Measurements from ENCODE around the gene KHDRBS1.
"Not testable (repeated sequence)": the region's sequence is repeated elsewhere in the genome, so short reads cannot be mapped to it uniquely, and the experiment has no call there.

The KHDRBS1 gene

GRCh38 chr1:31987135-31987619 is 26.5 kb upstream of the KHDRBS1 start:
- TF ChIP-seq CTCF (IDR thresholded peaks at IDR 0.05; ENCODE audit: insufficient read depth, low read length, poor library complexity, severe bottlenecking) = no peak
- Histone ChIP-seq H3K36me3 (ENCODE audit: control insufficient read depth, insufficient read depth, low read length) (no peaks in the 10 kb centered on the region), H3K4me3 (replicated peaks; ENCODE audit: low read depth, low read length) (no peak overlapping the region), H3K27me3 (replicated peaks; ENCODE audit: control insufficient read depth, insufficient read depth, low read length) (no peaks in the 10 kb centered on the region)
- no peak for DNase-seq (ENCODE audit: extremely low read depth, insufficient read length)

- no peak overlapping the region for H3K4me3 ChIP-seq (replicated peaks; ENCODE audit: low read depth, low read length)
- no peaks in the 10 kb centered on the region for H3K36me3 ChIP-seq (ENCODE audit: control insufficient read depth, insufficient read depth, low read length)
- no peak for TF ChIP-seq CTCF (IDR thresholded peaks at IDR 0.05; ENCODE audit: insufficient read depth, low read length, poor library complexity, severe bottlenecking)
- H3K27me3 ChIP-seq (replicated peaks; ENCODE audit: control insufficient read depth, insufficient read depth, low read length) = no peaks in the 10 kb centered on the region
- no peak for DNase-seq (ENCODE audit: extremely low read depth, insufficient read length)
Measured at GRCh38 chr1:31989964-31990363, 23.7 kb upstream of the KHDRBS1 start.

- Histone ChIP-seq H3K36me3 (ENCODE audit: control insufficient read depth, insufficient read depth, low read length) (no peaks in the 10 kb centered on the region), H3K27me3 (replicated peaks; ENCODE audit: control insufficient read depth, insufficient read depth, low read length) (no peaks in the 10 kb centered on the region), H3K4me3 (replicated peaks; ENCODE audit: low read depth, low read length) (no peak overlapping the region)
- TF ChIP-seq CTCF (IDR thresholded peaks at IDR 0.05; ENCODE audit: insufficient read depth, low read length, poor library complexity, severe bottlenecking) = no peak
- no peak for DNase-seq (ENCODE audit: extremely low read depth, insufficient read length)
Measured at GRCh38 chr1:31991182-31991581, 22.5 kb upstream of the KHDRBS1 start.

- TF ChIP-seq CTCF (IDR thresholded peaks at IDR 0.05; ENCODE audit: insufficient read depth, low read length, poor library complexity, severe bottlenecking) = no peak
Measured at GRCh38 chr1:31995263-31995662, 18.4 kb upstream of the KHDRBS1 start.

GRCh38 chr1:31996121-31996520 is 17.5 kb upstream of the KHDRBS1 start:
- not testable (repeated sequence) for H3K27me3 ChIP-seq (replicated peaks; ENCODE audit: control insufficient read depth, insufficient read depth, low read length); H3K36me3 ChIP-seq (ENCODE audit: control insufficient read depth, insufficient read depth, low read length); H3K4me3 ChIP-seq (replicated peaks; ENCODE audit: low read depth, low read length); DNase-seq (ENCODE audit: extremely low read depth, insufficient read length)

More at GRCh38 chr1:31995263-31995662, 18.4 kb upstream of the KHDRBS1 start:
- no peaks in the 10 kb centered on the region for H3K36me3 ChIP-seq (ENCODE audit: control insufficient read depth, insufficient read depth, low read length)
- no peak overlapping the region for H3K4me3 ChIP-seq (replicated peaks; ENCODE audit: low read depth, low read length)
- no peaks in the 10 kb centered on the region for H3K27me3 ChIP-seq (replicated peaks; ENCODE audit: control insufficient read depth, insufficient read depth, low read length)
- no peak for DNase-seq (ENCODE audit: extremely low read depth, insufficient read length)

- H3K27me3 ChIP-seq (replicated peaks; ENCODE audit: control insufficient read depth, insufficient read depth, low read length) = no peaks in the 10 kb centered on the region
- DNase-seq (ENCODE audit: extremely low read depth, insufficient read length) = peak; percentile 37
- TF ChIP-seq CTCF (IDR thresholded peaks at IDR 0.05; ENCODE audit: insufficient read depth, low read length, poor library complexity, severe bottlenecking) = no peak
Measured at GRCh38 chr1:32001863-32002262, 11.8 kb upstream of the KHDRBS1 start.

GRCh38 chr1:32002285-32002684 is 11.4 kb upstream of the KHDRBS1 start:
- not testable (repeated sequence) for H3K4me3 ChIP-seq (replicated peaks; ENCODE audit: low read depth, low read length); DNase-seq (ENCODE audit: extremely low read depth, insufficient read length); H3K36me3 ChIP-seq (ENCODE audit: control insufficient read depth, insufficient read depth, low read length); H3K27me3 ChIP-seq (replicated peaks; ENCODE audit: control insufficient read depth, insufficient read depth, low read length)

More at GRCh38 chr1:32001863-32002262, 11.8 kb upstream of the KHDRBS1 start:
- Histone ChIP-seq H3K36me3 (ENCODE audit: control insufficient read depth, insufficient read depth, low read length) (no peaks in the 10 kb centered on the region), H3K4me3 (replicated peaks; ENCODE audit: low read depth, low read length) (no peak overlapping the region)

Measured in GM06990 (cell line).